Astrocyte of the spinal cord (primary cell): ENCODE results near the gene CLIC1.

Experiments used
- DNase-seq: peaks from one replicate; pipeline ENCODE4 v3.0.0; 2011; ENCODE audit warnings: low read depth, low spot score
- H3K4me3 ChIP-seq: 2 replicates; pipeline ENCODE4 v1.5.1; 2011; ENCODE audit warnings: low read depth, mild to moderate bottlenecking, low read length, moderate library complexity
- in situ Hi-C: cut with HindIII; loops from 2 replicates; pipeline ENCODE4 v1.10.0; 2017; ENCODE audit warnings: low sequenced_read_pairs
- TF ChIP-seq, protein P1 (sequence below): IDR thresholded peaks from 2 replicates; pipeline ENCODE4 v1.5.1; 2012; ENCODE audit warnings: low read depth, mild to moderate bottlenecking, low read length, inconsistent platforms

CLIC1 gene

GRCh38 chr6:31692353-31692752 is 44.0 kb downstream of the CLIC1 start:
- H3K4me3 ChIP-seq, result no peak overlapping the region
- in situ Hi-C loops, result no loop called here
- DNase-seq, result no peak
- TF ChIP-seq, protein P1, sequence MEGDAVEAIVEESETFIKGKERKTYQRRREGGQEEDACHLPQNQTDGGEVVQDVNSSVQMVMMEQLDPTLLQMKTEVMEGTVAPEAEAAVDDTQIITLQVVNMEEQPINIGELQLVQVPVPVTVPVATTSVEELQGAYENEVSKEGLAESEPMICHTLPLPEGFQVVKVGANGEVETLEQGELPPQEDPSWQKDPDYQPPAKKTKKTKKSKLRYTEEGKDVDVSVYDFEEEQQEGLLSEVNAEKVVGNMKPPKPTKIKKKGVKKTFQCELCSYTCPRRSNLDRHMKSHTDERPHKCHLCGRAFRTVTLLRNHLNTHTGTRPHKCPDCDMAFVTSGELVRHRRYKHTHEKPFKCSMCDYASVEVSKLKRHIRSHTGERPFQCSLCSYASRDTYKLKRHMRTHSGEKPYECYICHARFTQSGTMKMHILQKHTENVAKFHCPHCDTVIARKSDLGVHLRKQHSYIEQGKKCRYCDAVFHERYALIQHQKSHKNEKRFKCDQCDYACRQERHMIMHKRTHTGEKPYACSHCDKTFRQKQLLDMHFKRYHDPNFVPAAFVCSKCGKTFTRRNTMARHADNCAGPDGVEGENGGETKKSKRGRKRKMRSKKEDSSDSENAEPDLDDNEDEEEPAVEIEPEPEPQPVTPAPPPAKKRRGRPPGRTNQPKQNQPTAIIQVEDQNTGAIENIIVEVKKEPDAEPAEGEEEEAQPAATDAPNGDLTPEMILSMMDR, result no peak

- TF ChIP-seq, protein P1, result no peak
- no peak overlapping the region for H3K4me3 ChIP-seq
- no peak for DNase-seq
- in situ Hi-C loops, result no loop called here
Measured at GRCh38 chr6:31691564-31692108, 44.7 kb downstream of the CLIC1 start.

GRCh38 chr6:31691078-31691463 is 45.3 kb downstream of the CLIC1 start:
- in situ Hi-C loops, result no loop called here
- H3K4me3 ChIP-seq, result no peak overlapping the region
- TF ChIP-seq, protein P1, result no peak
- DNase-seq, result no peak

DNA sequence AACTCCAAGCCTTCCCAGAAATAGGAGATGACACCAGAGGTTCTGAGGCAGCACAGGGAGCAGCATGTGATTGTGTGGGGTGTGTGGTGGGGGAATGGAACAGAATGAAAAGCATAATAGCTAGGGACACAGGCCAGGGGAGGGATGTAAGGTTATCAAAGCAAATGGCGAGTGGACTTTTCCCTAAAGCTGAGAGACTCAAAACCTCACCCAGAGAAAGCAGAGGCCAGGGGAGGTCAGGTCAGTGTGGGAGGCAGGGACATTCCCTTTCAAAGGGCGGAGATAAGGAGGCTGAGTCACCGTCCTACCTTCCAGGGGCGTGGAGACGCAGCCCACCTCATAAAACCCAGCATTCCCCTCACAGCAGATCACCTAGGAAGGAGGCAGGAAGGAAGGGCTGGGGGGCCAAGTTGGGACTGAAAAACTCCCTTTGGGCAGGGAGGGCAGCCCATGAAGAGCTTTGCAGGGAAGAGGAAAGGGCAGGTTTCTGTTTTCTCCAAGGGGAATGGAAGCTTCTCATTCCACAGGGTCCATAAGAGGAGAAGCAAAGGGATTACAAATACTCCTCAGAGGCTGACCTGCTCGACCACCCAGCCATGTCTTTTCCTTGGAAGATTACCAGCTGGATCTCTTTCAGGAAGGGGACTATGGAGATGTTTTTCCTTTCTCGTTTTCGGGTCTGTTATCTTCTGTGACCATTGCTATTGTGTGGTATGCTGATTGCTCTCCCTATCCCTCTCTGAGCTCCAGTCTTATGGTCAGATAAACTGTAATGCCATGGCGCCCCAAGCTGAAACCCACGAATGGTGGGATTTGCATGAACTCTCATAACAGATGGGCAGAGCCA is 45.9 kb downstream of the CLIC1 start:
- H3K4me3 ChIP-seq, result no peak overlapping the region
- TF ChIP-seq, protein P1, result no peak
- DNase-seq, result no peak
- in situ Hi-C loops, result no loop called here

- H3K4me3 ChIP-seq, result no peak overlapping the region
- no peak for DNase-seq
- TF ChIP-seq, protein P1, result peak; percentile 57
- in situ Hi-C loops, result no loop called here
Measured at GRCh38 chr6:31689249-31690110, 46.9 kb downstream of the CLIC1 start.

GRCh38 chr6:31687860-31688693 is 48.3 kb downstream of the CLIC1 start:
- DNase-seq, result no peak
- no peak overlapping the region for H3K4me3 ChIP-seq
- in situ Hi-C loops, result no loop called here
- TF ChIP-seq, protein P1, result no peak
